Measurements from ENCODE around the gene CTDSPL.

CTDSPL gene

DNA sequence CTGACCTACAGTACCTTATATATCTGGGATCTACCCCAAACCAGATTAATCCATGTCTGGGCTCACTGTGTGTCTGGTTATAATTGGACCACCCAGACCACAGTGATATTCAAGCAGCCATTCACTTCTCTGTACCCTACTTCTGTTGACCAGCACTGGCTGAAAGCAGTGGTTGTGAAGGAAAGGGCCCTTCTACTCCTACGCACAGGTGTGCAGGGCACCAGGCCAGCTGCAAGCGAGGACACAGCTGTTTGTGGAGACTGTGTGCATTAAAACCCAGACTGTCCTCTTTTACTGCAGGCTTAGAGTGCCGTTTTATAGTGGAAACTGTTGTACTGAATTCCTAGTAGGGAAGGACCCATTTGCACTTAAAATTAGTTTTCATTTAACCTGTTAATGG is 29.5 kb downstream of the CTDSPL start:
- DNase-seq (ENCODE audit: low read depth in 2 of 2), result no peak

DNA sequence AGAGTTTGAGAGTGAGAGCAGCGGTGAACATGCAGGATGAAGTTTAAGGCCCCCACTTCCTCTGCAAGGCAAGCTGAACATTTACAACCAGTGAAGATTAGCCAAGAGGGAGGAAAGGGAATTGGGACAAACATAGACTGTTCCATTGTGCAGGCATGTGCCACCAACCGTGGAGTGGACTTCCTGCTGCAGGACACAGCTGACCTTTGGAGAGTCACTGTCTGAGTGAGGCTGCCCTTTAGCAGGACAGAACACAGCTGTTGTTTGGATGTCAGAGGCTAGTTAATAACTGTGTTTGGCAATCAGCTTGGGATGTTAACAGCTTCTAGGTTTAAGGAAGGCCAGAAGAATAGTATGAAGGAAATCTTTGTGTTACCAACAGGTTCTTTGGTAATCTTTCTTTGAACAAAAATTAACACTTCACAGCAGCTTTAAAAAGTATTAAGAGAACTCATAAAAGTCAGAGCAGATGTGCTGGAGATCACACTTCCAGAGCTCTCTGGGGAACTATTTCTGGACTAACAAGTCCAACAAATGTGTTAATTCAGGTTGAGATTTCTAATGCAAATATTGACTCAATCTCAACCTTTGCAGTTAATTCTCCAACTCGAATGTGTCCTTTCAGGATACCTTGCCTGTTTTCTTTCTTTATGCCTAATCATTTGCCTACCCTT is 31.4 kb downstream of the CTDSPL start:
- DNase-seq (ENCODE audit: low read depth in 2 of 2), result no peak

DNA sequence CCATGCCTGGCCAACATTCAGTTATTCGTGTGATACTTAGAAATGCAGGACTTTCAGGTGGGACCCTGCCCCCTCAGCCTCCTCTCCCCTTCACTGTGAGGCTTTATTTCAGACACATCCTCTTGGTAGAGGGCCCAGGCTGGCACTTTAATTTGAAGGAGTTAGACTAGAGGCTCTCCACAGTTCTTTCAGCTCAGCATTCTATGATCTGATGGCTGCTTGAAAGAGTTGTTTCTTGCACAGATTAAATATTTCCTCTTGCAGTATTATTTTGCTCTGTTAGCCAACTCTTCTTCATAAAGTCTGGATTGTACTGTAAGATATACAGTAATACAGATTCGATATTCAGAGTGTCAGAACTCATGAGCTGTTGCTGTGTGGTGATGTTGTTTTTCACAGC is 35.1 kb downstream of the CTDSPL start:
- no peak for DNase-seq (ENCODE audit: low read depth in 2 of 2)

DNA sequence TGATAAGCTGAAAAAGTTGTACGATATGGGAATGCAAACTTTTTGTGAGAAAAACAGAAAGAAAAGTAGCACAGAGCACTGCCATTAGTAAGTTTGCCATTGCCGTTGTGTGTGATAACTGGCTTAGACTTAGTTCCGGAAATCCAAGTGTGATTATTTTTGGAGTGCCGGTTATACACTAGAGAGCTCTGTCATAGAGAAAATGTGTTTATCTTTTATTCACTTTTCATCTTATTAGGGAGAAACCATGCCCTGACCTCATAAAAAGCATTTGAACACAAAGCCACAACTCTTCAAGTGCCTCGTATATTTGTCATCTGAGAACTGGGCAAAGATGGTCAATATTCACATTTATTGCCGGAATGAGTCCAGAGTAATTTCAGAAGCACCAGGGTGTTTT is 36.1 kb downstream of the CTDSPL start:
- DNase-seq (ENCODE audit: low read depth in 2 of 2), result no peak

DNA sequence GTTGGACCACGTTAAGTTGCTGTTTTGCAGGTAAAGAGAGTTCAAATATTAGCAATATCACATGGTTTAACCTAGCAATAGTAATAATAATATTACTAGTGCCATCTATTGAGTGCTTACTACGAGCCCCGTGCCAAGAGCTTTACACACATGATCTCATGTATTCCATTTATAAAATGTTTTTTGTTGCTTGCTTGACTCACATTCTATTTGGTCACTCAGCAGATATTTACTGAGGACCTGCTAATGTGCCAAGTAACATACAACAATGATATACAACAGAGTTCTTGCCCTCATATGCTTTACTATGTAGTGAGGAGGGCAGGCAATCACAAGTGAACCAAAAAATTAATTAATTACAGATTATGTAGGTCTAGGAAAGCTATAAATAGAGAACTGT is 36.7 kb downstream of the CTDSPL start:
- no peak for DNase-seq (ENCODE audit: low read depth in 2 of 2)

DNA sequence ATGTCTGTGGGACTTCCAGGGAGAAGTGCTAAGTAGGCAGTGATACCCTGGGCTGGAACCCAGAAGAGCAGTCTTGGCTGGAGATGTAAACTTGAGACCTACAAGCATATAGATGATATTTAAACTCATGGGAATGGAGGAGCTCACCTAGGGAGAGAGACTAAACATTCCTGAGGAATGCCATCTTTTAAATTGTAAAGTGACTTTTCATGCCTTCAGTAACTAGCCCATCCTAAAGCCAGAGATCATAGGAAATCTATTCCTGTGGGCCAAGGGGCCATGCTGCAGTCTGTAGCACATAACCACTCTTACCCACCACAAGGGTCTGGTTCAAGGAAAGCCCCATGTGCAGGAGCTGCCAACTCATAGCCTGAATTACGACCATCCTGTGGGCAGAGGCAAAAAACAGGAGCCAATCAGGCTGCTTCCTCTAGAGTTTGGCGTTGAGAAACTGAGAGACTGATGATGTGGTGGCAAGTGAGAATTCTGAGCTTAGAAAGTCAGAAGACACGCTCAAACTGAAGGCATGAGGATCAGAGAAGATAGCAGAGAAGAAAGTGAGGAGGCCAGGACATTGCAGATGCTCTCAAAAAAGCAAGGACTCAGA is 37.5 kb downstream of the CTDSPL start:
- no peak for DNase-seq (ENCODE audit: low read depth in 2 of 2)

DNA sequence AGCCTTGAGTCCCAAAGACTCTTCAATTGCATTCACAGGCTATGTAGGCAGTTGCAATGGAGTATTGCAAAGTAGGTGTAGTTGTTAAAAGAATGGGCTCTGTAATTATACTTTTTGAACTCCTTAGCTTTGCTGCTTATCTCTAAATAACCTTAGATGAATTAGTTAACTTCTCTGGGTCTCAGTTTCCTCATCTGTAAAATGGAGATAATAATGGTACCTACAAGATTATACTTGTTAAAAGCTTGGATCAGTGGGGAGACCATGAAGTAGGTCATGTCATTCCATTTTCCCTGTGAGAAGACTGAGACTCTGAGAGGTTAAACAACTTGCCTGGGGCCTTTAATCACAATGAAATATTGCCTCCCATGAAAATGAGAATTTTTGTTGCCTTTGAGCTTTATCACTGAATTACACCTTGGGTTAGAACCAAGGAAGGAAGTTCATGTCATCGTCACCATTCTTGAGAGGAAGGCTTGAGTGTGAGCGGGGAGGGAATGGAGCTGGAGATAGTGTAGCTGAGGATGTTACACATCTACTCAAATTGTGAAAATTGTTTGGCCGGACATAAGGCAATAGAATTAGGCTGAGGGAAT is 38.1 kb downstream of the CTDSPL start:
- DNase-seq (ENCODE audit: low read depth in 2 of 2), result no peak

DNA sequence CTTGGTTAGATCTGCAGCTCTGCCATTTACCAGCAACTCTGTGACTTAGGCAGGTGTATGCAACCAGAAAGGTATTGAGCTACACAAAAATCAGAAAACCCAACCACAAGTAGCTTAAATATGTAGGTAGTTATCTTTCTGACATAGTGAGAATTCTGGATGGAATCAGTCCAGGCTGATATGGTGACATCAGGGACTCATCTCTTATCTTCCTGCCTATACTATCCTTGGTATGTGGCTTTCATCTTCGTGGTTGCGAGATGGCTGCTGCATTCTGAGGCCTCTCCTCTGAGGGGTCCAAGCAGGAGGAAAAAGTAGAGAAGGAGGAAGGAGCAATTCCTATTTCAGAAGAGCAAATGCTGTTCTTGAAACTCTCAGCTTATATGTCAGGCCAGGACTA is 40.0 kb downstream of the CTDSPL start:
- no peak for DNase-seq (ENCODE audit: low read depth in 2 of 2)

DNA sequence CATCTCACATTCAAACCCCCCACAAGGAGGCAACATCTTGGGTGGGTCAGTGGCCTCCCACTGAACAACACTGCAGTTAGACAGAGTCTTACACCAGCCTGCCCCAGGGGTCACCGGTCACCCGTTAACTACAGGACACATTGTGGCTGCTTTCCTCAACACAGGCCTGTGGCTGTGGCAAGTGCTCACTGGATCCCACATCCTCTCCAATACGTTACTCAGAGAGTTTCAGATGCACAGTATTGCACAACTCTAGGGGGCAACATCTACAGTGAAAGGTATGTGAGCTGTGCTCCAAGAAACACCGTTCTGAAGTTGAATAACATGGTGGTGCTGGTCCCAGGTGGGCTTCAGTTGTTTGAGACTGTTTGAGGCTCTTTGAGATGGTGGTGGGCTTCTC is 41.0 kb downstream of the CTDSPL start:
- DNase-seq (ENCODE audit: low read depth in 2 of 2), result no peak

DNA sequence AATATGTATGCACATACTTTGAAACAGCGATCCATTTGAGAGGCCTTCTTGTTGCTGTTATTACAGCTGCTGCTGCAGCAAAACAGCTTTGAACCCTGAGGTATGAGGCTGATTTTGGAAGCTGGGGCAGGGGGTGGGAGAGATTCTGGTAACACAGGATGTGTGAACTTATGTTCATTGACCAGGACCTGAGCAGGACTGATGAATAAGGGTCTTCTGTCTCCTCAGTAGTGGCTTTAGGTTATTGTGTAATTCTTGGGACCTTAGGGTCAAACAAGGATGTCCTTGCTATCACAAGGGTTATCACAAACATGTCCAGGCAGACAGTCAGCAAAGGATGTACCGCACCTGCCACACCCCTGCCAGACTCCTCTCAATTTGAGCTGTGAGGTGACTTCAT is 41.6 kb downstream of the CTDSPL start:
- DNase-seq (ENCODE audit: low read depth in 2 of 2), result no peak

DNA sequence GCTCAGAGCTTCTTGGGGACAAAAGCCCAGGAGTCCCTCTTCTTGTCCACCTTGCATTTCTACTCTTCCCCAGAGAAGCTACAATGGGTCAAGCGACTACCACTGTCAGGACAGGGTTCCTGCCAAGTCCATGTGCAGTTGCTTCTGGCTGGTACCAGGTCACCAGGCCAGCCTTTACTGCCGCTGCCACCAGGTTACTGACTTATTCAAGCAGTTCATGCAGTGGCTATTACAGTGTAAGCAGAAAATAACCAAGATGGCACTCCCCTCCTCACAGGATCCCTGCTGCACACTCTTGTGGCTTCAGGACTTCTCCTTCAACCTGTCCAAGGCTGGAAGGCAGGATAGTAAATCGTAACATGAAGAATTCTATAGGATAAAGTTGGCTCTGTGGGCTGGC is 42.1 kb downstream of the CTDSPL start:
- DNase-seq (ENCODE audit: low read depth in 2 of 2), result no peak

DNA sequence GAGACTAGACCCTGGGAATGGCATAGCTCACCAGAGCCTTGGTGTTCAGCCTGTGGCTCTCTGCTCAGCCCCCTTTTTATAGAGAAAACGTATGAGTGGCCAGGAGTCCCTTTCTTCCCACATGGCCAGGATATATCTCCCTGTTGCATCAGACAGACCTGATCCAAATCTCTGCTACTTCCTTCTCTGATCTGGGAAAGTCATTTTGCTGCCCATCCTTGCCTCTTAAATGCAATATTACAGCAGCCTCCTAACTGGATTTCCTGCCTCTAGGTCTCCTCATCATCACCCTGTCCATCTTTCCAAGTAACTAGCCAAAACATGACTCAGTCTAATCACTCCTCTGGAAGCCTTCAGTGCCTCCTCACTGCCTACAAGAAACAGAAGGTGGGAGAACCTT is 42.9 kb downstream of the CTDSPL start:
- no peak for DNase-seq (ENCODE audit: low read depth in 2 of 2)

DNA sequence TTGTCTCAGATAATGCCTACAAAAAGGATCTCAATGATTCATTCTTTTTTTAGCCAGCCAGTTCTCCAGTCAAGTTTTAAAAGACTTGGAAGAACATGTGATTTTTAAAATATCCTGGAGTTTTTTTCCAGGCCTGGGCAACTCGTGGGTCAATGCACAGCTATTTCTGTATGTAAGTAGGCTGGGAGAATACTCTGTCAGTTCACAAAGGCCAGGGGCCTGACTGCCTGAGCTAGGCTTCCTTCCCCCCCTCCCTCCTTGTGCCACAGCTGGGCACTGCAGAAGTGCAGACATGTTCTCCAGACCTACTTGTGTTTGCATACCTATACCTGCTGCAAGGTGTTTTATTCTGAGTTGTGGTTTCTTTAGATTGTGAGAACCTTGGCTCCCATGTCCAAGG is 43.7 kb downstream of the CTDSPL start:
- DNase-seq (ENCODE audit: low read depth in 2 of 2), result no peak

DNA sequence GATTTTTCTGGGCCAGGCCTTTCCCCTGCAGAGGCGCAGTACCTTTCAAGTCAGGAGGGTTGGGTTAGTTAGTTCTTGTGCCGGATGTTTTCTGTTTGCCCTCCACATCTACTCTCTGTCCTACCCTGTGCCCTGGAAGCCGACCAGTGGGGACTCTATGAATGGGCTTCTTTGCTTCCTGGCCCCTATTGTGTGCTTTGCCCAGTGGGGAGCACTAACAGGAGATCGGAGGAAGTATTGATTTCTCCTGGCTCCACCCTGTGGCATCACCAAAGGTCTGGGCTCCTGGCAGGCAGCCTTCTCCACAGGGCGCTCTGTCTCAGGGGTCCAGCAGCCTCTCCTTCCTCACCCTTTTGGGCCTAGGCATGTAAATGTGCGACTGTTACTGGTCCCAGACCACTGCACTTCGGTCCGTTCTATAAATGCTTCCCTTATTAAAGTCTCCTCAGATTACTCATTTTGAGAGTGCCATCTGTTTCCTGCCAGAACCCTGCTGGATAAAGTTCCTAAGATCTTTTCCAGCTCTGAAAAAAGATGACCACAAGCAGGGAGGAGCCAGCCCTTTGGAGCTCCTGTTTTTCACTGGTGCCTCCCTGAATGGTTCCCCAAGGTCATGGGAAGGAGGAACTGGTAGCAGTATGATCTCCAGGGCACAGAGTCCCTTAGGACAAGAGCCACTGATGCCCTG is 44.5 kb downstream of the CTDSPL start:
- DNase-seq (ENCODE audit: low read depth in 2 of 2), result no peak

DNA sequence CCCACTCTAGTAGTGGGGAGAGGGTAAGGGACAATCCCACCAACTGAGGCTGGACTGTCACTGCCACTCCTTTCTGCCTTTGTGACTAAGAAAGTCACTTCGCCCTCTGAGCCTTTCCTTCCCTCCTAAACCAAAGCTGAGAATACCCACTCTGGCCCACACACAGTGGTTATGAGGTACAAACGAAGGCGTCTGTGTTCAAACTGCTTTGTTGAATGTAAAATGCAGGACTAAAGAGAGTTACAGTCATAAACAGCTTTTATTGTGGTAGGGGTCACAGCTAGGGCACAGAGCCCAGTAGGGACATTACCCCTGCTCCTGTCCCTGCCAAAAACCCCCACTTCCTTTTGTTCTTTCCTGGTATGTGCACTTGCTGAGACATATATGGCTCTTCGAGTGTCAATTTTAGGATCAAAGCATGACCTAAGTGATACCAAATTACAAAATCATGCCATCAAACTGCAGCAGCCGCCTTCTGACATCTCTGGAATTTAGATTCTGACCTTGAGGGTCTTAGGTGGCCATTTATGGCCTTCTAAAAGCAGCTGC is 45.1 kb downstream of the CTDSPL start:
- DNase-seq (ENCODE audit: low read depth in 2 of 2), result no peak

DNA sequence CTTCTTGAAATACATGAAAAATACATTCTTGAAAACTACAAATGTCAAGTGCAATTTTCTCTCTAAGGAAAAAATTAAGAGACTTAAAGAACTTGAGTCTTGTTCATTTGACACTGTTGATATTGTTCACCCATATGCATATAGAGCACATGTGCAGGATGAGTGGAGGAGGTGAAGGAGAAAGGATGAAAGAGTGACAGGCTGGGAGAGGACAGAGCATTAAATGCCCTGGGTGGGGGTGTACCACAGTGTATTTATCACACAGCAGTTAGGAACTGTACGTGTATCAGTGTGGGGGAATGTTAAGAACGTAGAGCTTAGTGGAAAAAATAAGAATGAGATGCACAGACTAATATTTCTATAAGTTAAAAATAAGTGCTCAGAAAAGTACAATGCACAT is 45.7 kb downstream of the CTDSPL start:
- no peak for DNase-seq (ENCODE audit: low read depth in 2 of 2)

DNA sequence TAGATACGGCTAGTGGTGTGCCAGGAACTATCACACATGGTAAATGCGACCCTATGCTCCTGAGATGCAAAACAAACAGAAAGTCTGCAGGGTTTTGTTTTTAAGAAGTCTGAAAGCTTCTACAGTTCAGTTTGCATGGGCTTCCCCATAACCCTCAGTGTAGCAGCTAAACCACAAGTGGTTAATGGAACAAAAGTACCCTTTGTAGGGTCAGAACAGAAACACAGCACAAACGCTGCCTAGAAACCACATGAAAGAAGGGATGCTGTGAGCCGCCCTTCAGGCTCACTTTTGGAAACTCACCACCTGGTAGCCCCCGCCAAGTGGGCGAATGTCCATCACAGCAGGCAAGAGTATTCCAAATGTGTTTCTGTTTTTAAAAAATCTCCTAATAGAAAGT is 46.2 kb downstream of the CTDSPL start:
- DNase-seq (ENCODE audit: low read depth in 2 of 2), result no peak

DNA sequence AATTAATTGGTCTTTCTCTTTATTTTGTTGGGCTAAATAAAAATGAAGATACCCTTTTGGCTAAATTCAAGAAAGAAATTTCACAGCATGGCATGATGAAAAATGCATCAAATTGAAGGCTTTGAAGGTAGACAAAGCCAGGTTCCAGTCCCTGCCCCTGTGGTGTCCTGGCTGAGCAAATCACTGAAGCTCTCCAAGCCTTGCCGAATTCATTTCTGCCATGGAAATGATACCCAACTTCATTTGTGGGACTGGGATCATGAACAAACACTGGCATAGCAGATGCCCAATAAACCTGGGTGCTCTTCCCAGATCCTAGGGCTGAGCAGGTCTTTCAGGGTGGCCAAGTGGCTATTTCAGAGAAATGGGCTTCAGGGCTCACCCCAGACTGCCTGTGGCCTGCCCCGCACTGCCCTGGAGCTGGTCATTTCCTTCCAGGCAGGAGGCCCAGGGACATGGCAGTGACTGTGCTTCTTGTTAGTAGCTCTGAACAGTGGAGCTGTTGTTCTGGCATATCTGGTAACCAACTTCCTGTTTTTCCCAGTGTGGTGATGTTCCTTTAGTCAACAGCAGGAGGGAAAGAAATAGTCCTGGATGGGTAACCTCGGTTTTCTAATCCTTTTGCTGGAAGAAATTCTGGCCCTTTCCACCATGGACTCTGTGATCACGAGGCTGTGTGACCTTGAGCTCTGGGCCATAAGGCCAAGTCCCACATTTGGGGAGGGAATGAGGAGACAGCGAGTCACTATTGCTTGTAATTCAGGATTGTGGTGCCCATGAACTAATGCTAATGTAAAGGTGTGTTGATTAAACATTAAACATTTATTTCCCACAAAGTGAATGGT is 47.6 kb downstream of the CTDSPL start:
- no peak for DNase-seq (ENCODE audit: low read depth in 2 of 2)

DNA sequence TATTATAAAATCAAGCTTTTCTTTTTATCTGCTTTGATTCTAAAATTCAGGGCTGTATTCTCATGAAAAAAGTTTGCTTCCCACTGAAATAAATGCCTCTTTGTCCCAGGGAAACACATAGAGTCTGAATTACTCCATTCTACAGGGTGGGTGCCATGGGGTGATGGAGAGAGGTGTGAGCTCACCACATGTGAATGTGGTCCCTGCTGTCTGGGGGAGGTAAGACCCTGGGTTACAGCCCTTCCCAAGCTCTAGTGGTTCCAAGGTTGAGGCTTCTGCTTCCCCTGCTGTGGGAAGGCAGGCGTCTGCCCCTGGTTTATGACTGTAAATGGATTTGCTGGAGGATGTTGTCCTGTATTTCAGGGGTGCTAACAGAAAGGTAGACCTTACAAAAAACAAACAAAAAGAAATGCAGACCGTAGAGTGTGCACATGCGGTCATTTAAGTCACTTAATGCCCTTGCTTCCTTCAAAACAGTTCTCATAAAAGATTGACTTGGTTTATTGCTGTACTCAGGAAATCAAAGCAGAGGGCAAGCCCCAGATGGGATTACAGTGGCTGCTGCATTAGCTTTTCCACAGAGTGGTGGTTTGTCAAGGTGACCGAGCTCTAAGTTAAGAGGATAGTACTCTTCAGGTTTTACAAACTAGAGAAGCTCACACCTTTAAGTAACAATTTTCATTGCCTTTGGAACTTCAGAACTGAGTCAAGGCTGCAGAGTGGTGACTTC is 49.2 kb downstream of the CTDSPL start:
- DNase-seq (ENCODE audit: low read depth in 2 of 2), result no peak

DNA sequence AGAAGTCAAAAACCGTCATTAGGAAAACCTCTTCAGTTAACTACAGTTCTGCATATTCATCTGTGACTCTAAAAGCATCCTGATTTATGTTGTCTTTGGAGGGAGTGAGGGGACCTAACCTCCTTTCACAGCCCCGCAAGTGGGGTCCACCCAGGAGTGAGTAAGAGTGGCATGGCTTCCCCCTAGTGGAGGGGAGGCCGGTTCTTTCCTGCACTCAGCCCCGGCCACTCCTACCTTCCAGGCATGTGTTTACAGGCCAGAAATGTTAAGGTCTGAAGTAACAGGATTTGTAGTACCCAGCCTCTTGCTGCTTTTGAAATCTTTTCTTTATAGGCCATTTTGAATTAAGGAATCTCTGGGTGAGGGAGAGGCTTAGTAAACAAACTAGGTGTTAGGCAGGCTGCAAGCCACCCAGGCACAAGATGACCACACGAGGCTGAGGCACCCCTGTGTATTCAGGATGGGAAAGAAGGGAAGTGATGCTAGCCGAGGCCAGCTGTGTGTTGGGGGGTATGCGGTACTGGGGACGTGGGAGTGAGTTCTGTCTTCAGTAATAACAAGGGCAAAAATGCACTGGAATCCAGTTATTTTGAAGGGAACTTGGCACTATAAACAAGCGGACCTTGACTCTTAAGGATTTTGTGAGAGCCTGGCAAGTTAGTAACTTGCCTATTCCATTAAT is 50.5 kb downstream of the CTDSPL start:
- no peak for DNase-seq (ENCODE audit: low read depth in 2 of 2)

DNA sequence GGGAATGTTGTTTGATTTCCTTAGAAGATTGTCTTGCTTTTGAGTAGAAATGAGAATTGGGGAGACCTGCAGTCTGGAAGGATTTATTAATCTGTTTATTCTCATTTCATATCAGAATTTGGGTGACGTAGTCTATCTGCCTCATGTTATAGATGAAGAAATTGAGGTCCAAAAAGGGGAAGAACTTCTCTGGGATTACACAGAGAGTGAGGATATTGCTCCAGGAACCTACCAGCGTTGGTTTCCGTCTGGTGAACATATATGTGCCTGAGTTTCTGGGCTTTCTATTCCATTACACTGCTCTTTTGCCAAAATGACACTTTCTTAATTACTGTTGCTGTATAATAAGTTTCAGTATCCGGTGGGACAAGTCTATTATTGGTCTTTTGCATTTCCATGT is 51.8 kb downstream of the CTDSPL start:
- no peak for DNase-seq (ENCODE audit: low read depth in 2 of 2)

Data from stimulated activated CD8-positive, alpha-beta memory T cell treated with anti-CD3 and anti-CD28 coated beads, Interleukin-7, amount 100 ng/mL, for 1 hour (primary cell).